ENCODE results near the gene PLA2G6.

Gene PLA2G6

DNA sequence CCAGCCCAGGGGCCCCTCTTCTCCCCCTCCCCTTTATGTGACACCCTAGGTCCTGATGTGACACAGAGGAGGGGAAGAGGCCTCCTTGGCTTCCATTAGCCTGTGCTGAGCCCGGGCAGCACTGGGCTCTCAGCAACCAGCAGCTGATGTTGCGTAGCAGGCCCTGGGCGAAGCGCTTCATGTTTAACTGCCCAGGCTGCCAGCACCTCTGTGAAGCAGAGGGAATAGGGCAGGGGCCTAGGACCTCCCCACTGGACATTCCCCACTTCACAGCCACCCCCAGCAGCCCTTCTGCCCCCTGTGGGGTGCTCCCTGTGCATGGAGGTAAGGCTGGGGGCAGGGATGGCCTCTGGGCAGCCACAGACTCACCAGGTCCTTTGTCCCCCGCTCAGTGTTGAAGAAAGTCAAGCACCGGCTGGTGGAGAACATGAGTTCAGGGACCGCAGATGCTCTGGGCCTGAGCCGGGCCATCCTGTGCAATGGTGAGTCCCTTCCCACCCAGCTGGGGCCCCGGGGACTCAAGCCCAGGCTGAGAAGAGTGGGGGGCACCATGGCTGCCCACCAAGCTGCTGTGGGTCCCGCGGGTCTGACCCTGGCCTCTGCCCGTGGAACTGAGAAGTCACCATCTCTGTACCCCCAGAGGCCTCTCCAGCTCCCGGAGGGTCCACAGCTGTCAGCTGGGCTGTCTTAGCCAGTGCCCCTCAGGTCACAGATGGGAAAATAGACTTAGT, 112.8 kb downstream of the PLA2G6 start:
- no peak for DNase-seq

DNA sequence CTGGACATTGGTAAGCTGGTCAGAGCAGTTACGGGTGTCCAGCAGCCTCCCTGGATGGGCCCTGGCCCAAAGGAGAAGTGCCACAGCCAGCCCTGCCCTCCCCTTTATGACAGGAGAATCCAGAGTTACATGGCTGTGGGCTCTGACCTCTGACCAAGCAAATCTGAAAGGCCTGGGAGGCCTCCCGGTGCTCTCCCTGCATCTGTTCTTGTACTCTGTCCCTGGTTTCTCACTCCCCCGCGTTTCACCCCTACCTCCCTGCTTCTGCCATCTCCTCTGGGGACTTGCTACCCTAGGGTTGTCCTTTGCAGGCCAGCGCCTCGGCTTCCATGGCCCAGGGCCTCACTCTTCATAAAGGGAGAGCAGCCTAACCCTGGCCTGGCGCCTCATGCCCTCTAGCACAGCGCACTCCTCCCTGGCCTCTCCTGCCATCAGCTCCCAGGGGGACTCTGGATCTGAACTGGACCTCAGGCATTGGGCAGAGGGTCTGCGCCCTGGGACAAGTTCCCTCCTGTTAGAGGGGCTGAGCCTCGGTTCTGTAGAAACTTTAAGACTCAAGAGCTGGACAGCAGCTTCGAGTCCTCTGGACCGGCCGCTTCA, 113.8 kb downstream of the PLA2G6 start:
- no peak for DNase-seq

DNA sequence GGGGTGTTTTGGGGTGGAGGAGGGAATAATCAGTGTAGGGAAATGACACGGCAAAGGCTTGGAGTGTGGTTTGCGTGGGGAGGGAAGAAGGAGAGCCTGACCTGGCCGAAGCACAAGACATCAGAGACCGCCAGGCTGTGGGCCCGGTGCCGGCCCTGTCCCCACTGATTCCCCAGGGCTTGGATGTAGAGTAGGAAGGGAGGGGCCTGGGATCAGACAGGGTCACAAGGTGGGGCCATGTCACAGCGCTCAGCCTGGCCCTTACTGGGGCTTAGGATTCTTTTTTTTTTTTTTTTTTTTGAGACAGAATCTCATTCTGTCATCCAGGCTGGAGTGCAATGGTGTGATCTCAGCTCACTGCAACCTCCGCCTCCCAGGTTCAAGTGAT, 114.6 kb downstream of the PLA2G6 start:
- no peak for DNase-seq

DNA sequence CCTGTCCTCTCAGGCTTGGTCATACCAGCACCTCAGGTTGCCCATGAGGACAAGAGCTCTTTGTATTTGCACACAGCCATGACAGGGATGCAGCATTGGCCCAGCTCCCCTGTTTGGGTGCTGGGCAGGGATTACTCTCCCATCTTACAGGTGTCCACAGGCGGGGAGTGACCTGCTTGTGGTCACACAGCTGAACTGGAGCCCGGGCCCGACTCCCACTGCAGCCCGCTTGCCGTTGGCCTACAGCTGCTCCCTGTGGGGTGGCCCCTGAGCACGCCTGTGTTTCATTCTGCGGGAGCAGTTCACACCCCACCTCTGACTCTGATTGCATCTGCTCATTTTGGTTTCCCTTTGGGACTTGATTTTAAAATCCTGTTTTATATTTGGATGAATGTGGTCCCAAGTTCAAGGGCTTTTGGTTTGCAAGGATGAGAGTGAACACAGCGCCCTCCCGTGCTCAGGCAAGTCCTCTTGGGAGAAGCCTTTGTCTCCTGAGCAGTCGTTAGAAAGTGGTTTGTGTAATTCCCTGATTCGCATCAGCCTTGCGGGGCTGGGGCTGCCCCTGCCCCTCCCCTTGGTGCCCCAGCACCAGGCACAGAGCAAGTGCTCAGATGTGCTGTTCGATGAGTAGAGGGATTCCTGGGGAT, 115.1 kb downstream of the PLA2G6 start:
- DNase-seq = no peak

DNA sequence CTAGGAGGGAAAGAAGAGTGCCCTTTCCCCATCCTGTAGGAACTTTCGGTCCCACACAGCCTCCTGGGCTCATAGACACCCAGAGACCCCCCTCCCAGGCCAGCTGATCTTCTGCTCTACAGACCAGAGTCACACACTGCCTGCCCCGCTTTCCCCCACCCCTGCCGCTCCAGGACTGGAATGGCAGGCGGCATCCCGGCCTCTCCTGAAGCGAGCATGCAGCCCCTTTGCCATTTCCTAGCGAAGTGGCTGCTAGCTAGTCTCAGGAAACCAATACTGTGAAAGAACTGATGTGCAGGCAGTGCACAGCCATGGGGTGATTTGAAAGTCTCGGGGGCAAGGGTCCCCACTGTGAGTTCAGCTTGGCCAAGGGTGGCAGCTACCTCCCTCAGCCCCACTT, 116.1 kb downstream of the PLA2G6 start:
- no peak for DNase-seq

DNA sequence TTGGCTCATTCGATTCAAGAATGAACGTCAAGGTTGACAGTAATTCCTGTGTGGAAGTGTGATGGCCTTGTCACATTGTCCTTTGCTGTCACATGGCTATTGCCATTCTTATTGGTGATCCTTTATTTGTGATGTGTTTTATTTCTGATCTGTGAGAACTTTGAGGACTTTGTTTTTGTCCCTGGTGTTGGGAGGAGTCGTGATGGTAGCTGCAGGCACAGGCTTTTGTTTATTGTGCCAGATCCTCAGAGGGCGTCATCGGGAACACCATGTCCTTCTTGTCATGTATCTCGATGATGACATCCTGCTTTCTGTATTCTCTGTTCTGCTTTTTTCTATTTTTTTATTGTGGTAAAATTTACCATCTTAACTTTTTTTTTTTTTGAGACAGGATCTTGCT, 118.8 kb downstream of the PLA2G6 start:
- DNase-seq = no peak

All from SW 1271 (cell line).